HG02763 (cell line): Measurements from ENCODE around the gene OSGIN1.

Experiments
- ATAC-seq: cut with Tn5 transposase; IDR thresholded peaks from one replicate; pipeline ENCODE4 v1.9.1; 2021; ENCODE audit warnings: mild to moderate bottlenecking, moderate library complexity; ENCODE audit not compliant: unreplicated experiment

The OSGIN1 gene

DNA sequence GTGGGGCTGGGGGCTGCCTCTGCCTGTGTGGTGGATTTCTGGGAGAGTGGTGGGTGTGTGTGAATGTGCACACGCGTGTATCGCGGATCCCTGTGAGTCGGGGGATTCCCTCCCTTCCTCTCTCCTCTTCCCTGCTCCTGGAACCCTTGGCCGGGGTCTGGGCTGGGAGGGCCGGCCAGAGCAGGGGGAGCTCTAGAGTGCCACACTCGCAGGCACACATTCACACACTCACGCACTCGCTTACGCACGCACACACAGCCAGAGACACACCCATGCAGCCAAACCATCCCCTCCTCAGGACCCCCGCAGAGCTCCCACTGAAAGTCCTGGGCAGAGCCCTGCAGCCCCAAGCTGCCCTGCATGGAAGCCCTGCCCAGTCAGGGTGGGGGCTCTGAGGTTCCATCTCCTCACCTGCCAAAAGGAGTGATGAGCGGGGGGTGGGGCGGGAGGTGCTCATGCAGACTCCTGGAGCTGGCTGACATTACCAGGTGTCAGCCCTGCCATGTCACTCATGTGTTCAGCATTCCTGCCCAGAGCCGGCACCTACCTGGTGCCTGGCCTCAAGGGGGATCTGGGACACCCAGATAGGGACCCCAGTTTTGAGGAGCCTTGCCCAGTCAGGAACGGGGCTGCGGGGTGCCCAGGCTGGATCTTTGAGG, 16.9 kb downstream of the OSGIN1 start:
- ATAC-seq, result no peak

- no peak for ATAC-seq
Observed at GRCh38 chr16:83970430-83970815, 17.4 kb downstream of the OSGIN1 start.

- no peak for ATAC-seq
Observed at GRCh38 chr16:83971165-83972130, 18.4 kb downstream of the OSGIN1 start.

DNA sequence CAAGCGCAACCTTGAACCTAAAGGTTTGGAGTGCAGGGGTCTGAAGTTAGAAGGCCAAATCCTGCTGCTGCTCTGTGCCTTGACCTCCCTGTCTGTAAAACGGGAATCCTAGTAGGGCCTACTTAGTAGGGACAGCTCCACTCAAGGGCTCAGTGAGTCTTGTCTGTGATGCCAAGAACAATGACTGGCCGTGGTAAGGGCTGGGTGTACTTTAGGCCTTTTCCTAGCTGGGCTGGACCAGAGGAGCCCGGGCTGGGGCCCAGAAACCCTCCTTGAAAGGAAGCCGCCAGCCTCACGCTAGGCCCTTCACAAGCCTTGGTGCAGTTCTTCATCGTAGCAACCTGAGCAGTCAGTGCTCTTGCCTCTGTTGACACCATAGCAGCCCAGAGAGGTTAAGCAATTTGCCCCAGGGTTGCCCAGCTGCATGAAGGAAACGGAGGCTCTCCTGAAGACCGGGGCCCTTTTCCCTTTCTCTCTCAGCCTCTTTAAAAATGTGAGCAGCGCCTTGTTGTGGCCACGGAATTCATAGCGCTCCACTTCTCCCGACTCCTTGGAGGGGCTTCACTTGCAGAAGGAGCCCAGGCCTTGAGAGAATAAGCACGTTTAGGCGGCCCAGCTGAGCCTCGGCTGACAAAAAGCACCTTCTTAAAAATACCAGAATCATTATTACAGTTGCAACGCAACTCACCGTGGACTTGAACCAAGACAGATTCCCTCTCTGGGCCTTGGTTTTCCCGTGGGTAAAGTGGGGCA, 19.4 kb downstream of the OSGIN1 start:
- no peak for ATAC-seq

DNA sequence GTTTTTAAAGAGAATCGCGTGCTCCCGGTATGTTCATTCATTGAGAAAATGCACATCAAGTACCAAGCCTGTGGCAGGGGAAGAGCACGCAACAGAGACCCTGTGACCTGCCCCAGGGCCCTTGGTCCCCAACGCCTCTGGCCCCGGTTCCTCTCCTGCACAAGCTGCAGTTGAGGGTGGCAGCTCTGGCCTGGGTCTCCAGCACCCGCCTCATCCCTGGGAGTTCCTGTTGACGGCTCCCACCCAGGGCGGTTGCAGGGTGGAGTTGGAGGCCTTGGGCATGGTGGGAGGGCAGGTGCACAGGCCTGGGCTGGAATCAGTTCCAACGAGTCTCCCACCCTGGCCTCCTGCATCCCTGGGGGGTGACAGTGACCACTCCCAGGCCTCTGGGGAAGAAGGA, 20.0 kb downstream of the OSGIN1 start:
- no peak for ATAC-seq

DNA sequence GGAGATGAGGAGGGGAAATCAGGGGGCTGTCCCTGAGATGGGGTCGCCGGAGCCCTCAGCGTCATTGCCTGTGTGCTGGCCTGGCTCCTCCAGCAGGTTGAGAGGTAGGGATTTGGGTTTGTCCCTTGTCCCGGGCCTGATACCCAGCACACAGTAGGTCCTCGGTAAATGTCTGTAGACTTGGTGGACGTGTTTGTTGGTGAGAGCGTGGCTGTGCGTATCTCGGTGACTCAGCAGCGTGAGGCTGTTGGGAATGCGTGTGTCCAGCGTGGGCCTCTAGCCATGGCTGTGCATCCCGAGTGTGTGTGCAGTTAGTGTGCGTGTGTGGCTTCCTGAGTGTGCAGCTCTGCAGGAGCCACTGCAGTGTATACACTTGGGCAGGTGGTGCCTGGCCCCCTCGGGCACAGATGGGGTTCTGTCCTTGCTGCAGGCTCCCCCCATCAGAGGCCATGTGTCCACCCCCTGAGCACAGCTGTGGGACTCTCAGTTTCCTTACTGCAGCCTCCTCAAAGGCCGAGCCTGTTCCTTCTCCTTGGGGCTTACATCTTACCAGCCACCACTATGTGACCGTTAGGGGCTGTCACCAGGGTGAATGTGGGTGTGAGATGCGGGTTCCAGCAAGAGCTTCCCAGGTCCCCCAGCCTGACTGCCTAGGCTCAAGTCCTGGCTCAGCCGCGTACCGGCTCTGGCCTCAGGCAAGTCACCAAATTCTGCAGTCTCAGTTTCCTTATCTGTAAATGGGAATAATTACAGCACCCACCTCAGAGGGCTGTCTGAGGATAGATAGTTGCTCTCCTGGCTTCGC, 20.7 kb downstream of the OSGIN1 start:
- no peak for ATAC-seq

DNA sequence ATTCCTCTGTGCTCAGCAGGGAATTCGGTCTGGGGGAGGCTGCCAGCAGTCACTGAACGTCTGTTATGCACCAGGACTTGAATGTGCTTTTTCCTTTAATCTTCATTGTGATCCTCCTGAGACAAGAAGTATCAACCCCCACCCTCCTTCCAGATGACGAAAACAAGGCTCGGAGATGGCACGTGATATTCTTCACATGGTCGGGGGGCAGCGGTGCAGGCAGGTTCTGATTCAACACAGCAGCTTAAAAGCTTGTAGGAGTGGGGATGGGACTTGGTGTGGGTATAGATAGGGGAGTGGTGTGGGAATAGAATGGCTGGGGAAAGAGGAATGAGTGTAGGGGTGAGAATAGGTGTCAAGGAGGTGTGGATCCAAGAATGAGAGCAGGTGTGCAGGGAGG, 21.4 kb downstream of the OSGIN1 start:
- ATAC-seq, result no peak

GRCh38 chr16:83975590-83976260, 22.7 kb downstream of the OSGIN1 start:
- ATAC-seq, result no peak

- ATAC-seq, result no peak
Observed at GRCh38 chr16:83977056-83977815, 24.2 kb downstream of the OSGIN1 start.

DNA sequence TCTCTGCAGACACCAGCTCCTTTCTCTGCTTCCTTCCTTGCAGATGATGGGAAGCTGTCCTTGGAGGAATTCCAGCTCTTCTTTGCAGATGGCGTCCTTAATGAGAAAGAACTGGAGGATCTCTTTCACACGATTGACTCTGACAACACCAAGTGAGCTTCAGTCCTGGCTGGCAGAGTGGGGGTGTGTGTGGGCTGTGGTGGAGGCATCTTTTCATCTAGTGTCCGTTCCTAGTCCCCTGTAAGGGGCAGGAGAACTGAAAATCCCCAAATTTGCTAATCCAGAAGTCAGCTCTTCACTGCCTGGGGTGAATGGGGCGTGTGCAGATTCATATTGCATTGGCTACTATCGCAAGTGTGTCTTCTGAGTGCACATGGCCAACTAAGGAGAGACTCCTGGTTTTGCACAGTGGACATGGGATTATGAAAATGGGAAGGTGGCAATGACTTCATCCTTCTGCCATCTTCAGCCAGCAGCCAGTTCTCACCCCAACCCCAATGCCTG, 25.4 kb downstream of the OSGIN1 start:
- no peak for ATAC-seq

DNA sequence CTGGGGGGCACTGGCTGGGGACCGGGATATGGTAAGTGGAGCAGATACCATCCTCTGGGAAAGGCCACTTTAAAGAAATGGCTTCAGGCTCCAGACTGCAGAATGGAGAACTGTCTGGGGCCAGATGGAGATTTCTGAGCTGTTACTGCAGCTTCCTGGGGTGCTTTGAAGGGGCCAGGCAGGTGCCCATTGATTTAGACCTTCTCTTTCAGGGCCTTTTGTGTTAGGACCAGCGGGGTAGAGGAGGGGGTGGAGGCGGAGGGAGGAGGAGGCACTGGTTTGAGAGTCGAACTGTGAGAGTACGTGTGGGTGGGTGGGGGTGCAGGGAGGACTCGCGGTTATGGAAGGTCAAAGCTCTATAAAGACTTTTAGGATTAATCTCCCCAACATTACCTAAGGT, 26.4 kb downstream of the OSGIN1 start:
- ATAC-seq, result no peak

GRCh38 chr16:83980794-83981193, 27.8 kb downstream of the OSGIN1 start:
- ATAC-seq, result no peak

DNA sequence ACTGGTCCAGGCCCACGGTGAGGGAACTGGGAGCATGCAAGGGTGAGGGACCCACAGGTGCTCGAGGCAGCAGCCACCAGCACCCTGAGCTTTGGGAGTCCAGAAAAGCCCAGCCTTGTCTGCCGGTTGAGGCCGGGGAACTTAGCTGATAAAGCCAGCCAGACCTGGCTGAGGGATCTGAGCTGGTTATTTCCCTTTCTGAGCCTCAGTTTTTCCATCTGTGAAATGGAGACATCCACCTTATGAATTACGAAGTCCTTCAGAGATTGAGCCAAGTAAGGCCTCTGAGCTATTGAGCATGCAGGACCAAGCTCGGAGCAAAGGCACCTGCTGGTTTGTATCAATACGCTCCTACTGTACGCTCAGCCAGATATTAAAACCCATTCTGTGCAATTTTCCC, 28.8 kb downstream of the OSGIN1 start:
- ATAC-seq, result no peak

GRCh38 chr16:83983491-83983890, 30.5 kb downstream of the OSGIN1 start:
- ATAC-seq, result no peak

- no peak for ATAC-seq
Observed at GRCh38 chr16:83989300-83989699, 36.3 kb downstream of the OSGIN1 start.

DNA sequence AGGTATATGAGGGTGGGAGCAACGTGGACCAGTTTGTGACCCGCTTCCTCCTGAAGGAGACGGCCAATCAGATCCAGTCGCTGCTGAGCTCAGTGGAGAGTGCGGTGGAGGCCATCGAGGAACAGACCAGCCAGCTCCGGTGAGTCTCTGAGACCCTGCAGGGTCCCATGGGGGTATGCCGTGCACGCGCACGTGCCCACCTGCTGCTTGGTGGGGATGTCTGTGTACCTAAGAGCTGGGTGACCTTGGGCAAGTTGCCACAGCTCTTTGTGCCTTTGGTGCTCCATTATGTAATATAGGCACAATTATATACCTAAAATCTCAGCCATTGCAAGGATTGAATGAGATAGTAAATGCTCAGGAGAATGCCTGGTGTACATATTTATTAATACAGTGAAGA, 37.5 kb downstream of the OSGIN1 start:
- ATAC-seq, result no peak

DNA sequence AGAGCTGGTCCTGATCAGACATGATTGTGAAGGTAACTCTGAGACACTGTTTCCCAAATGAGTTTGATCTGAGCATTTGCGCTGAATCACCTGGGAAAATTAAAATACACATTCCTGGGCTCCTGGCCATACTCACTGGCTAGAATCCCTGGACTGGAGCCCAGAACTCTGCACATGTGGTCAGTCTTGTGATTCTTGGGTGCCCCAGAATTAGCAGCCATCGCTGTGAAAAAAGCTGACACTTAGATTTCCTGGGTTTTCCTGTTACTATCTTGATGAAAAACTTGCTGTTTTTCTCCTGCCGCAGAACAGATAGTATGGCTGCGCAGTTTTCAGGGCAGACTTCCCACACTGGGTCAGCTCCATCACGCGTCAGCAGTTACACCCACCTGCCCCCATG, 39.6 kb downstream of the OSGIN1 start:
- ATAC-seq, result no peak

- no peak for ATAC-seq
Observed at GRCh38 chr16:83994087-83994486, 41.0 kb downstream of the OSGIN1 start.

DNA sequence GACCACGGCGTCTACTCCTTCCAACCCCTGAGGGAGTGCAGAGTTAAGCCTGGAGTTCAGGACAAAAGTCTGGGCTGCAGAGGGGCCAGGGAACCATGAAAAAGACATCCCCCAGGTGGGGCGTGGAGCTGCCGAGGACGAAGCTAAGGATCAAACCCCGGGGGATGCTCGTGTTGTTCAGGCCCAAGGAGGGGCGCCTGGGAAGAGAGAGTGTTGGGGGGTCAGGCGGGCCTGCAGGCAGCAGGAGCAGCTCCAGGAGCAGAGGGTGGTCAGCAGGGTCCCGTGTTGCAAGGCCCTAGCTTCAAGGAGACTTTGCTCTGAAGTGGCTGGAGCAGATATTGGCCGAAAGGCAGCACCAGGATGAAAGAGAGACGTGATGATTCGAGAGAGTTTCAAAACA, 41.7 kb downstream of the OSGIN1 start:
- no peak for ATAC-seq
